Type B pancreatic cell (in vitro differentiated cells): ENCODE results near the gene STK17B. TPM values are rescaled to one million over a fixed set of nuclear protein-coding genes. Genes with fewer than 3 reads are reported as not detected.
A peak's percentile ranks its signal among the peaks of the same experiment; 100 is the strongest.

Source experiments
- DNase-seq: peaks from one replicate; pipeline ENCODE4 v3.0.0; 2021; ENCODE audit warnings: mixed read lengths; ENCODE audit not compliant: unreplicated experiment; ENCODE audit errors: extremely low spot score
- H3K27ac Mint-ChIP-seq: 2 replicates; pipeline ENCODE4 v1.8.0; 2021; ENCODE audit warnings: mild to moderate bottlenecking, mixed read lengths
- H3K27me3 Mint-ChIP-seq: 2 replicates; pipeline ENCODE4 v1.8.0; 2021; ENCODE audit warnings: mixed read lengths
- H3K36me3 Mint-ChIP-seq: 2 replicates; pipeline ENCODE4 v1.8.0; 2021; ENCODE audit warnings: mixed read lengths
- H3K4me1 Mint-ChIP-seq: one replicate; pipeline ENCODE4 v1.8.0; 2021; ENCODE audit warnings: mixed read lengths; ENCODE audit not compliant: unreplicated experiment
- H3K4me3 Mint-ChIP-seq: 2 replicates; pipeline ENCODE4 v1.8.0; 2021; ENCODE audit warnings: mild to moderate bottlenecking, mixed read lengths
- H3K9me3 Mint-ChIP-seq: 2 replicates; pipeline ENCODE4 v1.8.0; 2021; ENCODE audit warnings: mixed read lengths
- CTCF ChIP-seq: fragments of 200-600 bp; sonication (generic); conservative IDR thresholded peaks from 2 replicates; pipeline ENCODE4 v1.5.0; 2021; ENCODE audit warnings: antibody characterized with exemption, mild to moderate bottlenecking
- total RNA-seq: library from RNA; stranded (reverse); gene quantifications from 2 replicates; pipeline ENCODE4 v1.2.1, GENCODE V29; 2021; ENCODE audit warnings: low replicate concordance

STK17B gene
- total RNA-seq, 1 donor from 2014 or later: 20.0 TPM

- Mint-ChIP-seq H3K27me3 (peaks cover 22% of the 10 kb centered on the region), H3K9me3 (peaks cover 6% of the 10 kb centered on the region), H3K4me3 (peak overlapping the region; percentile 99), H3K36me3 (no peaks in the 10 kb centered on the region), H3K27ac (peak overlapping the region; percentile 85), H3K4me1 (peaks cover 30% of the 10 kb centered on the region)
- TF ChIP-seq CTCF: no peak
- DNase-seq: peak; percentile 67
These were observed 651 bp downstream of the STK17B start for GRCh38 chr2:196170606-196171247.

GRCh38 chr2:196170213-196170605, 1.2 kb downstream of the STK17B start:
- peak overlapping the region; percentile 85 for H3K27ac Mint-ChIP-seq
- no peaks in the 10 kb centered on the region for H3K36me3 Mint-ChIP-seq
- peaks cover 22% of the 10 kb centered on the region for H3K27me3 Mint-ChIP-seq
- H3K4me1 Mint-ChIP-seq: peaks cover 30% of the 10 kb centered on the region
- no peak for DNase-seq
- H3K9me3 Mint-ChIP-seq: peaks cover 6% of the 10 kb centered on the region
- no peak for TF ChIP-seq CTCF
- H3K4me3 Mint-ChIP-seq: peak overlapping the region; percentile 99

GRCh38 chr2:196169516-196169915, 1.9 kb downstream of the STK17B start:
- Mint-ChIP-seq H3K4me1 (peaks cover 27% of the 10 kb centered on the region), H3K27me3 (peaks cover 19% of the 10 kb centered on the region), H3K4me3 (peak overlapping the region; percentile 99), H3K9me3 (peaks cover 5% of the 10 kb centered on the region), H3K27ac (no peak overlapping the region), H3K36me3 (no peaks in the 10 kb centered on the region)
- TF ChIP-seq CTCF: no peak
- no peak for DNase-seq

- Mint-ChIP-seq H3K36me3 (no peaks in the 10 kb centered on the region), H3K27ac (no peak overlapping the region), H3K4me1 (peaks cover 22% of the 10 kb centered on the region), H3K27me3 (peaks cover 12% of the 10 kb centered on the region), H3K9me3 (no peaks in the 10 kb centered on the region), H3K4me3 (peak overlapping the region; percentile 81)
- no peak for TF ChIP-seq CTCF
- DNase-seq: no peak
These were observed 3.2 kb downstream of the STK17B start for GRCh38 chr2:196168181-196168580.

GRCh38 chr2:196167666-196168065, 3.7 kb downstream of the STK17B start:
- peak overlapping the region; percentile 52 for H3K27ac Mint-ChIP-seq
- peaks cover 22% of the 10 kb centered on the region for H3K4me1 Mint-ChIP-seq
- H3K4me3 Mint-ChIP-seq: peak overlapping the region; percentile 76

More at GRCh38 chr2:196167666-196168065, 3.7 kb downstream of the STK17B start:
- peaks cover 7% of the 10 kb centered on the region for H3K27me3 Mint-ChIP-seq
- H3K36me3 Mint-ChIP-seq: peaks cover 4% of the 10 kb centered on the region
- no peak for DNase-seq
- no peak for TF ChIP-seq CTCF
- no peaks in the 10 kb centered on the region for H3K9me3 Mint-ChIP-seq
